PFSK-1 (cell line): Measurements from ENCODE around the gene ANXA2.

Experiments
- FOXP2 ChIP-seq: optimal IDR thresholded peaks from 2 replicates; pipeline ENCODE3; 2011; ENCODE audit warnings: borderline replicate concordance, control low read depth, inconsistent platforms; ENCODE audit not compliant: insufficient read depth; ENCODE audit errors: extremely low read length, extremely low read depth
- POLR2AphosphoS5 ChIP-seq: IDR thresholded peaks from 2 replicates; pipeline ENCODE4 v1.6.1; 2012; ENCODE audit warnings: low read depth, mild to moderate bottlenecking, control low read depth, low read length, moderate library complexity
- SIN3A ChIP-seq: IDR thresholded peaks from 2 replicates; pipeline ENCODE4 v1.6.1; 2012; ENCODE audit warnings: mild to moderate bottlenecking, low read length, moderate library complexity, borderline replicate concordance; ENCODE audit not compliant: insufficient read depth
- TAF1 ChIP-seq: IDR thresholded peaks from 2 replicates; pipeline ENCODE4 v1.6.1; 2012; ENCODE audit warnings: low read length, control low read depth, borderline replicate concordance; ENCODE audit not compliant: insufficient read depth
- TF ChIP-seq, protein P1 (sequence below), 2 experiments: IDR thresholded peaks; 2 replicates each; pipeline versions ENCODE4 v1.6.1 to v1.8.0; 2011 to 2012; ENCODE audit warnings: low read depth in 2 of 2, low read length in 2 of 2, control low read depth in 1 of 2, inconsistent platforms in 1 of 2, mild to moderate bottlenecking in 1 of 2, moderate library complexity in 1 of 2; ENCODE audit not compliant: insufficient read depth in 1 of 2

The ANXA2 gene

DNA sequence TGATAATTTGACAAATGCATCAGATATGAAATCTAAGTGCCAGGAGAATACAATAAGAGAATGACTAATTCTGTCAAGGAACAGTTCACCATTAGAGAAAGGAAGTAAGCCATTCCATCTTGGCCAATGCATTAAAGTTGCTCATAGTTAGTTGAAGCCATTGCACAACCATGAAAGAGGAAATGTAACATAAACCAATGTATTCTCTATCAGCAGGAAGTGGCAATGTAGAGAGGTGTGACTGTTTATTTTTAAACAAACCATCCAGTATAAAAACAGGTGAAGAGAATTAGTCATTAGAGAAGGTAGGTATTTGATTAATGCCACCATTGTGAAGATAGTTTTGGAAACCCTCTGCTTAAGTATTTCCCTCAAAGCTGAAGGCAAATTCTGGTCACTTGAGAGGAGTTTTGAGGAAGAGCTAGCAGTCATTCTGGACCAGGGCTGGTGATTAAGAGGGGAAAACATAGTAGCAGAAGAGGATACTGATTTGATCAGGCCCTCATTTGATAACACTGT lies 10.7 kb upstream of the ANXA2 start:
- no peak for TF ChIP-seq SIN3A
- TF ChIP-seq POLR2AphosphoS5: no peak
- TF ChIP-seq FOXP2: no peak
- TF ChIP-seq, protein P1, sequence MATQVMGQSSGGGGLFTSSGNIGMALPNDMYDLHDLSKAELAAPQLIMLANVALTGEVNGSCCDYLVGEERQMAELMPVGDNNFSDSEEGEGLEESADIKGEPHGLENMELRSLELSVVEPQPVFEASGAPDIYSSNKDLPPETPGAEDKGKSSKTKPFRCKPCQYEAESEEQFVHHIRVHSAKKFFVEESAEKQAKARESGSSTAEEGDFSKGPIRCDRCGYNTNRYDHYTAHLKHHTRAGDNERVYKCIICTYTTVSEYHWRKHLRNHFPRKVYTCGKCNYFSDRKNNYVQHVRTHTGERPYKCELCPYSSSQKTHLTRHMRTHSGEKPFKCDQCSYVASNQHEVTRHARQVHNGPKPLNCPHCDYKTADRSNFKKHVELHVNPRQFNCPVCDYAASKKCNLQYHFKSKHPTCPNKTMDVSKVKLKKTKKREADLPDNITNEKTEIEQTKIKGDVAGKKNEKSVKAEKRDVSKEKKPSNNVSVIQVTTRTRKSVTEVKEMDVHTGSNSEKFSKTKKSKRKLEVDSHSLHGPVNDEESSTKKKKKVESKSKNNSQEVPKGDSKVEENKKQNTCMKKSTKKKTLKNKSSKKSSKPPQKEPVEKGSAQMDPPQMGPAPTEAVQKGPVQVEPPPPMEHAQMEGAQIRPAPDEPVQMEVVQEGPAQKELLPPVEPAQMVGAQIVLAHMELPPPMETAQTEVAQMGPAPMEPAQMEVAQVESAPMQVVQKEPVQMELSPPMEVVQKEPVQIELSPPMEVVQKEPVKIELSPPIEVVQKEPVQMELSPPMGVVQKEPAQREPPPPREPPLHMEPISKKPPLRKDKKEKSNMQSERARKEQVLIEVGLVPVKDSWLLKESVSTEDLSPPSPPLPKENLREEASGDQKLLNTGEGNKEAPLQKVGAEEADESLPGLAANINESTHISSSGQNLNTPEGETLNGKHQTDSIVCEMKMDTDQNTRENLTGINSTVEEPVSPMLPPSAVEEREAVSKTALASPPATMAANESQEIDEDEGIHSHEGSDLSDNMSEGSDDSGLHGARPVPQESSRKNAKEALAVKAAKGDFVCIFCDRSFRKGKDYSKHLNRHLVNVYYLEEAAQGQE (IDR thresholded peaks at IDR 0.05; ENCODE audit: insufficient read depth in 1 of 2, low read depth in 2 of 2, low read length in 2 of 2): no peak
- no peak for TF ChIP-seq TAF1

- TF ChIP-seq POLR2AphosphoS5: no peak
- TF ChIP-seq SIN3A: no peak
- TF ChIP-seq, protein P1 (IDR thresholded peaks at IDR 0.05; ENCODE audit: insufficient read depth in 1 of 2, low read depth in 2 of 2, low read length in 2 of 2): no peak
- TF ChIP-seq FOXP2: no peak
- TF ChIP-seq TAF1: no peak
Measured at GRCh38 chr15:60407415-60407805, 9.6 kb upstream of the ANXA2 start.

GRCh38 chr15:60406513-60407414 lies 9.0 kb upstream of the ANXA2 start:
- TF ChIP-seq FOXP2 (no peak), POLR2AphosphoS5 (no peak), TAF1 (no peak), SIN3A (no peak)
- TF ChIP-seq, protein P1 (IDR thresholded peaks at IDR 0.05; ENCODE audit: insufficient read depth in 1 of 2, low read depth in 2 of 2, low read length in 2 of 2): no peak

- TF ChIP-seq FOXP2 (no peak), TAF1 (no peak), POLR2AphosphoS5 (no peak), SIN3A (no peak)
- TF ChIP-seq, protein P1 (IDR thresholded peaks at IDR 0.05; ENCODE audit: insufficient read depth in 1 of 2, low read depth in 2 of 2, low read length in 2 of 2): no peak
Measured at GRCh38 chr15:60405399-60405798, 7.6 kb upstream of the ANXA2 start.
